K562 (cell line): Measurements from ENCODE around the gene HOXA7. TPM values are rescaled to one million over a fixed set of nuclear protein-coding genes. Genes with fewer than 3 reads are reported as not detected.

Experiments used
- ATAC-seq: fragments of 200-7000 bp; cut with Tn5 transposase; 3 replicates; pipeline ENCODE4 v1.9.1; 2020; ENCODE audit warnings: moderate library complexity
- BruUV-seq: library from RNA; stranded (reverse); fragments of 400-500 nt; replicated peaks from 2 replicates; lab custom pipeline; 2021; lab: Mats Ljungman, UMichigan
- CTCF ChIA-PET: fragments of 300-600 bp; formaldehyde crosslinking; extraction: SDS; loops from one replicate; lab custom pipeline; 2021; ENCODE audit warnings: low intra/inter-chr PET ratio; lab: Yijun Ruan, JAX
- POLR2A ChIA-PET: fragments of 300-600, 350-650 bp; sonication (Branson Sonifier 250); formaldehyde crosslinking; extraction: SDS; loops from one replicate; lab custom pipeline; 2021; ENCODE audit warnings: antibody characterized with exemption, inconsistent platforms; lab: Yijun Ruan, JAX
- DNase-seq, 4 experiments: peaks; one replicate each; pipeline versions ENCODE4 v3.0.0 to v3.0.0-alpha.2; 2011 to 2018; ENCODE audit warnings: low spot score in 3 of 4, mixed read lengths in 3 of 4; ENCODE audit errors: extremely low read depth in 1 of 4
- FAIRE-seq: peaks from 2 replicates; lab custom pipeline; 2011; peaks lifted over from hg19 to GRCh38; lab: Jason Lieb, UNC
- H2AFZ ChIP-seq: 2 replicates; pipeline ENCODE4 v1.6.0; 2011; ENCODE audit warnings: low read depth, low read length, control low read depth, inconsistent platforms
- H3K27ac ChIP-seq: fragments of 200-600 bp; 3 replicates; pipeline ENCODE4 v1.8.0; 2011; ENCODE audit warnings: low read depth, mild to moderate bottlenecking, control low read depth, inconsistent platforms, low read length, moderate library complexity, mixed read lengths; ENCODE audit errors: extremely low read depth
- H3K27me3 ChIP-seq, 2 experiments: fragments of 300-600 bp in 1 of 2; 2 replicates in 1 of 2; 3 replicates in 1 of 2; pipeline versions ENCODE4 v1.6.0 to v1.8.0; 2011; ENCODE audit warnings: inconsistent platforms in 2 of 2, low read length in 2 of 2, mild to moderate bottlenecking in 1 of 2, mixed read lengths in 1 of 2, moderate library complexity in 1 of 2; ENCODE audit not compliant: control insufficient read depth in 2 of 2, insufficient read depth in 2 of 2
- H3K36me3 ChIP-seq: fragments of 300-600 bp; 3 replicates; pipeline ENCODE4 v1.8.0; 2011; ENCODE audit warnings: mild to moderate bottlenecking, low read length, inconsistent platforms; ENCODE audit not compliant: control insufficient read depth, insufficient read depth
- H3K4me1 ChIP-seq, 2 experiments: fragments of 200-600 bp in 1 of 2; replicated peaks in 1 of 2; 2 replicates in 1 of 2; 3 replicates in 1 of 2; pipeline versions ENCODE4 v1.5.1 to v1.8.0; 2011; ENCODE audit warnings: inconsistent platforms in 2 of 2, low read length in 2 of 2, mild to moderate bottlenecking in 1 of 2, mixed read lengths in 1 of 2, moderate library complexity in 1 of 2; ENCODE audit not compliant: control insufficient read depth in 2 of 2, insufficient read depth in 2 of 2
- H3K4me2 ChIP-seq: 2 replicates; pipeline ENCODE4 v1.6.1; 2011; ENCODE audit warnings: low read length, control low read depth, inconsistent platforms, mixed read lengths; ENCODE audit not compliant: insufficient read depth
- H3K4me3 ChIP-seq: fragments of 200-600 bp; sonication (generic), shearing (Covaris generic); 2 replicates; pipeline ENCODE4 v1.5.1; 2016; ENCODE audit warnings: control low read depth, inconsistent platforms
- H3K79me2 ChIP-seq: fragments of 200-600 bp; 3 replicates; pipeline ENCODE4 v1.8.0; 2011; ENCODE audit warnings: low read length, inconsistent platforms; ENCODE audit not compliant: control insufficient read depth, insufficient read depth
- H3K9ac ChIP-seq, 2 experiments: 2 replicates each; pipeline versions ENCODE4 v1.6.0 to v1.6.1; 2011; ENCODE audit warnings: low read depth in 2 of 2, low read length in 2 of 2, control low read depth in 1 of 2, inconsistent platforms in 1 of 2, mild to moderate bottlenecking in 1 of 2, mixed read lengths in 1 of 2; ENCODE audit not compliant: insufficient read depth in 1 of 2
- H3K9me1 ChIP-seq: one replicate; pipeline ENCODE4 v1.6.0; 2011; ENCODE audit warnings: inconsistent platforms, mild to moderate bottlenecking, low read length, moderate library complexity; ENCODE audit not compliant: control insufficient read depth, insufficient read depth
- H3K9me3 ChIP-seq: replicated peaks from 2 replicates; pipeline ENCODE4 v1.5.1; 2011; ENCODE audit warnings: low read depth, low read length, inconsistent platforms; ENCODE audit not compliant: control insufficient read depth, insufficient read depth
- H4K20me1 ChIP-seq: replicated peaks from 2 replicates; pipeline ENCODE4 v1.6.1; 2011; ENCODE audit warnings: low read length, inconsistent platforms, mixed read lengths; ENCODE audit not compliant: control insufficient read depth, insufficient read depth
- CEBPZ ChIP-seq: fragments of 150-350 bp; IDR thresholded peaks from 2 replicates; pipeline ENCODE4 v1.6.1; 2014; ENCODE audit warnings: low read depth, mild to moderate bottlenecking, low read length, borderline replicate concordance
- CREB3 ChIP-seq: fragments of 450-650 bp; conservative IDR thresholded peaks from 2 replicates; pipeline ENCODE4 v1.6.1; 2016; ENCODE audit warnings: missing genetic modification characterization, low read depth, mild to moderate bottlenecking, missing compliant biosample characterization, moderate library complexity
- EGR1 ChIP-seq: fragments of 450-650 bp; conservative IDR thresholded peaks from 2 replicates; pipeline ENCODE4 v1.6.1; 2017; ENCODE audit warnings: mild to moderate bottlenecking
- OTX1 ChIP-seq: fragments of 450-650 bp; formaldehyde crosslinking; IDR thresholded peaks from 2 replicates; pipeline ENCODE4 v1.4.0; 2022; ENCODE audit warnings: mild to moderate bottlenecking
- POLR3A ChIP-seq: IDR thresholded peaks from 2 replicates; pipeline ENCODE4 v1.6.1; 2011; ENCODE audit warnings: borderline replicate concordance, mild to moderate bottlenecking, moderate library complexity; ENCODE audit not compliant: insufficient read length, insufficient read depth; ENCODE audit errors: extremely low read depth
- ZNF655 ChIP-seq: fragments of 250-450 bp; sonication (Bioruptor Pico); IDR thresholded peaks from 2 replicates; pipeline ENCODE4 v1.5.0; 2021
- WGBS: fragments of 100-300 bp; shearing (Covaris generic); methylation state at CpG from one replicate; pipeline ENCODE4 v1.1.6; 2016; ENCODE audit warnings: low coverage, mixed read lengths; ENCODE audit not compliant: insufficient coverage; ENCODE audit errors: missing lambda C conversion rate; 5-methylcytosine and 5-hydroxymethylcytosine counted together
- in situ Hi-C: fragments of 300-500 bp; cut with MboI; formaldehyde crosslinking; loops from 4 replicates; pipeline ENCODE4 v1.15.0; 2018; ENCODE audit warnings: inconsistent platforms, mixed read lengths
- intact Hi-C: fragments of 100-400 bp; cut with micrococcal nuclease; formaldehyde crosslinking; loops from 2 replicates; pipeline ENCODE4 v1.14.2; 2022
- polyA plus RNA-seq, 8 experiments: library from polyadenylated mRNA; depleted of rRNA in 4 of 8; stranded (reverse) in 5 of 8; unstranded in 3 of 8; fragments of >200 nt; fragmentation: Nextera tagmentation in 2 of 8; fragmentation: Illumina TruSeq in 1 of 8; extraction: Ambion mirVana in 2 of 8; extraction: Trizol in 1 of 8; gene quantifications; 2 replicates each; pipeline versions ENCODE4 v1.2.1 to v1.2.3, GENCODE V29; 2011 to 2014; ENCODE audit warnings: inconsistent platforms in 1 of 8, missing spikeins in 1 of 8
- total RNA-seq, 7 experiments: library from RNA; depleted of rRNA in 6 of 7; stranded (reverse); fragments of >200 nt in 6 of 7; fragmentation: Illumina TruSeq in 2 of 7; extraction: Trizol in 2 of 7; gene quantifications; 2 replicates each; pipeline versions ENCODE4 v1.2.1 to v1.2.3, GENCODE V29; 2011 to 2021; ENCODE audit warnings: low replicate concordance in 1 of 7

HOXA7 gene
- total and polyA plus RNA-seq, 9 of the 15 experiments (the other 6 are each of a cell fraction or from before 2014, with no cell fraction given), result not detected

GRCh38 chr7:27191161-27191731 lies 34.8 kb upstream of the HOXA7 start:
- no peak for FAIRE-seq
- H3K4me3 ChIP-seq, result no peak overlapping the region
- H3K9ac ChIP-seq, result no peak overlapping the region
- H3K36me3 ChIP-seq, result no peaks in the 10 kb centered on the region
- TF ChIP-seq POLR3A (no peak), EGR1 (no peak)
- no peaks in the 10 kb centered on the region for H3K79me2 ChIP-seq
- no peak overlapping the region for H3K4me2 ChIP-seq
- BruUV-seq, result no TSS peak
- intact Hi-C loops (no loop called here), in situ Hi-C loops (no loop called here)
- 5% methylated on average over 15 of the region's 15 CpGs for WGBS
- no peak overlapping the region for H3K27ac ChIP-seq
- H3K27me3 ChIP-seq, result peaks cover 34 to 62% of the 10 kb centered on the region in 2 experiments
- ATAC-seq, result no peak
- DNase-seq, result no peak
- H4K20me1 ChIP-seq, result no peaks in the 10 kb centered on the region
- H3K9me1 ChIP-seq, result no peaks in the 10 kb centered on the region
- H3K9me3 ChIP-seq, result no peaks in the 10 kb centered on the region
- POLR2A ChIA-PET, result no interaction called here
- no peak overlapping the region for H2AFZ ChIP-seq
- H3K4me1 ChIP-seq, result peaks cover 0 to 18% of the 10 kb centered on the region in 2 experiments; a peak in 2 of 5 replicates
- CTCF ChIA-PET, result no interaction called here

- Histone ChIP-seq H3K4me1 (peaks cover 0 to 21% of the 10 kb centered on the region in 2 experiments; a peak in 2 of 5 replicates), H3K27ac (no peak overlapping the region), H3K4me2 (no peak overlapping the region), H3K9ac (no peak overlapping the region), H3K27me3 (peaks cover 40 to 72% of the 10 kb centered on the region in 2 experiments), H3K9me1 (no peaks in the 10 kb centered on the region), H3K36me3 (no peaks in the 10 kb centered on the region), H3K4me3 (no peak overlapping the region), H3K9me3 (no peaks in the 10 kb centered on the region), H2AFZ (no peak overlapping the region), H3K79me2 (no peaks in the 10 kb centered on the region), H4K20me1 (no peaks in the 10 kb centered on the region)
- ChIA-PET POLR2A (no interaction called here), CTCF (no interaction called here)
- intact Hi-C loops, result no loop called here
- no TSS peak for BruUV-seq
- DNase-seq (no peak), ATAC-seq (no peak), FAIRE-seq (no peak)
- 0% methylated on average over 7 of the region's 7 CpGs for WGBS
- in situ Hi-C loops, result no loop called here
- TF ChIP-seq OTX1 (CRISPR knock-in tag), result no peak
- no peak for TF ChIP-seq ZNF655
- no peak for TF ChIP-seq CEBPZ
- no peak for TF ChIP-seq CREB3 (tag)
Observed at GRCh38 chr7:27189997-27190748, 33.7 kb upstream of the HOXA7 start.
